ENCODE data around the gene TTLL8. TPM values are rescaled to one million over a fixed set of nuclear protein-coding genes. Genes with fewer than 3 reads are reported as not detected.

Gene TTLL8
- total RNA-seq, 1 donor from 2014 or later, result not detected

- intact Hi-C loops (cut with micrococcal nuclease), result no loop called here
These were observed 25.5 kb upstream of the TTLL8 start for GRCh38 chr22:50083462-50084079.

DNA sequence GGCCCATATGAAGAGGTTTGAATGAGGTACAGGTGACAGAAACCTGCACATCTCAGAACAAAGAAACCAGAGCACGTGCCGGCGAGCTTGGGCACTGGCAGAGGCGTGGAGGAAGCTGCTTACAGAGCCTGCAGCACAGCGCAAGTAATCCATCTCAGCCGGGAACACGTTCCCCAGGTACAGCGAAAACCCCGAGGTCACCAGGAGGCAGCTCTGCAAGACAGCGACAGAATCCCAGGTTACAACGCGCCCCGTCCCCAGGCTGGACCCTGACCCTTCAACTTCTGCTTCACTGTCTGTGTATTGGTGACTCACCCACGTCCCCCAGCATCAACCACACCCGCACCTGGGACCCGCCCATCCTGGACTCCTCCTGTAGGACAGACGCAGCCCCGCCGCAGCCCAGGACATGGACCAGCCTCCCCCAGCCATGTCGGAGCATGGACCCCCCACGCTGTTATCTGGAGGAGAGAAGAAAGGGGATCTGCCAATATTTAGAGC is 24.9 kb upstream of the TTLL8 start:
- intact Hi-C loops (cut with micrococcal nuclease), result no loop called here

DNA sequence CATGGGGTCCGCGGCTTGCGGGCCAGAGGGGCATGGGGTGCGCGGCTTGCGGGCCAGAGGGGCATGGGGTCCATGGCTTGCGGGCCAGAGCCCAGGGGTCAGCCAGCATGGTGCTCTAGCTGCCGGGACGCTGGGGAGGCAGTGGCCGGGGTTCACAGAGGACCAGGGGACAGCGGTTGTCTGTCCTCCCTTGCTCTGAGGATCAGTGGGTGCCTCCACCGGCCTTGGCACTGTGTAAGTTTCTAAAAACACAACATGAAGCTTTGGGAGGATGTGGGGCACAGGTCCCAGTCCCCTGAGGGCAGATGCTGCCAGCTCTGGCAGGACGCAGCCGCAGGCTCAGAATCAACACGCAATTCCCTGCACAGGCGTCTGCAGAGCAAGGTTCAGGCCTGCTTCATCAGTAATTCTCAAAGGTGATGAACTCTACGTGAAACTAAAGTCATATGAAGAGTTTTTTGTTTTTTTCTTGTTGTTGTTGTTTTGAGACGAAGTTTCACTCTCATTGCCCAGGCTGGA is 24.2 kb upstream of the TTLL8 start:
- intact Hi-C loops (cut with micrococcal nuclease), result no loop called here

DNA sequence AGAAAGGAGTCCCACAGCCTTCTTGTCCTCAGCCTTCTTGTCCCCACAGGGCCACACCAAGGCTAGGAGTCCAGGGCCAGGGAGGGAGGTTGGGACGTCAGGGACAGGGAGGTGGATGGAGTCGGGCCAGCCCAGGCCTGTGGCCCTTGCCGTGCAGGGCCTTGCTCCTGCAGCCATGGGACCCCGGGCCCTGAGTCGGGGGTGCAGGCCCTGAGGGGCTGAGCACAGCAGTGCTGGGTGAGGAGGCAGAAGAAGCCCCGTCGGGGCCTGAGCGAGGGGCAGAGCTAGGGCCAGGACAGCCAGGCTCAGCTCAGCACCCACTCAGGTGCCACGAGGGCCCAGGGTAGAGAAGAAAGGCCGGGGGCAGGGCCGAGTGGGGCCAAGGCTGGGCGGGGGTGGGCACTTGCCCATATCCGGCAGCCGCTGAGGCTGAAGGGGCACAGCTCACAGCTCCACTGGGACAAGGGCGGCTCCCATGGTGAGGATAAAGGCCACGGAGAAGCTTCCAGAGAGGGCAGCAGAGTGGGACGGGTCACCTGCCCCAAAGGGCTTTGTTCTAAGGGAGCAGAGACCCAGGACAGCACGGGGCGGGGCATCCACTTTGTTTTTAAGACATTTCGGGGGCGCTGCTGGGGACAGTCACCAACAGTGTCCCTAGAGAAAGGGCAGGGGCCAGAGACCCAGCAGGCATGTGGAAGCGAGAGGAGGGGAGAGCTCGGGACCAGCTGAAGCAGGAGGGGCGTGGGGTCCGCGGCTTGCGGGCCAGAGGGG is 23.5 kb upstream of the TTLL8 start:
- intact Hi-C loops (cut with micrococcal nuclease), result no loop called here

GRCh38 chr22:50080077-50080465 is 22.0 kb upstream of the TTLL8 start:
- intact Hi-C loops (cut with micrococcal nuclease), result no loop called here

GRCh38 chr22:50078761-50079160 is 20.7 kb upstream of the TTLL8 start:
- intact Hi-C loops (cut with micrococcal nuclease), result no loop called here

DNA sequence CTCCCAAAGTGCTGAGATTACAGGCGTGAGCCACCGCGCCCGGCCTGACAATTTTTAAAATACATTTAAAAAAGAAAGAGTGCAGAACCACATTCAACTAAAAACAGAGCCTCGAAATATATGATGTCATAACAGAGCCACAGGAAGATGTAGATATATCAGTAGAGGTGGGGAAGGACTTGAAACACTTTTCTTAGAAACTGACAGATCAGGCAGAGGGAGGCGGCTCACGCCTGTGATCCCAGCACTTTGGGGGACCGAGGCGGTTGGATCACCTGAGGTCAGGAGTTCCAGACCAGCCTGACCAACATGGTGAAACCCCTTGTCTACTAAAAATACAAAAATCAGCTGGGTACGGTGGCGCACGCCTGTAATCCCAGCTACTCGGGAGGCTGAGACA is 20.1 kb upstream of the TTLL8 start:
- intact Hi-C loops (cut with micrococcal nuclease), result no loop called here

GRCh38 chr22:50076646-50077535 is 18.8 kb upstream of the TTLL8 start:
- intact Hi-C loops (cut with micrococcal nuclease), result no loop called here

DNA sequence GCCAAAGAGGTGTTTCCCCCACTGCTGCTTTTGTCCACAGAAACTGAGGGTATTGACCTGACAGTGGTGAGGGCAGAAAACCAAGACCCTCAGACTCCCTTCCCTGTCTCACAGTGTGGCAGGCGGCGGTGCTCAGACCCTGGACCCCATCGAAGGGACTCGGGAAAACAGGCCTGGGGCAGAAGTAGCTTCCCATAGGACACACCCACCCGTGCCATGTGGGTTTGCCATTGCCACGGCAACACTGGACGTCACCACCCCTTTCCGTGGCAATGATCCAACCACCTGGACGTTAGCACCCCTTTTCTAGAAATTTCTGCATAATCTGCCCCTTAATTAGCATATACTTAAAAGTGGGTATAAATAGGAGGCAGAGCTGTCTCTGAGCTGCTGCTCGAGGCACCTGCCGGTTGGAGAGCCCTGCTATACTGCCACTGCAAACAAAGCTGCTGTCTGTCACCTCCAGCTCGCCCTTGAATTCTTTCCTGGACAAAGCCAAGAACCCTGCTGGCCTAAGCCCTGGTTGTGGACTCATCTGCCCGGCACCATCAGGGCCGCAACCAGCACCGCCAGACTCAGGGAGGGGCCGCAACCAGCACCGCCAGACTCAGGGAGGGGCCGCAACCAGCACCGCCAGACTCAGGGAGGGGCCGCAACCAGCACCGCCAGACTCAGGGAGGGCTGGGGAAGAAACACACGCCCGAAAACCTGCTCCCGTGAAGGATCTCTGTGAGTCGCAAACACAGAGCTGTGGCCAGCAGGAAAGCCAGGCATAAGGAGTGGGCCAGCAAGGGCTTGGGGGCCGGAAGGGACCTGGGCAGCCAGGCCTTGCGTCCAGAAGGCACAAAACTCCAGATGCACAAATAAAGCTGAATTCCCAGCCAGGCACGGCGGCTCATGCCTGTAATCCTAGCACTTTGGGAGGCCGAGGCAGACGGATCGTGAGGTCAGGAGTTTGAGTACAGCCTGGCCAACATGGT is 16.7 kb upstream of the TTLL8 start:
- intact Hi-C loops (cut with micrococcal nuclease), result no loop called here

DNA sequence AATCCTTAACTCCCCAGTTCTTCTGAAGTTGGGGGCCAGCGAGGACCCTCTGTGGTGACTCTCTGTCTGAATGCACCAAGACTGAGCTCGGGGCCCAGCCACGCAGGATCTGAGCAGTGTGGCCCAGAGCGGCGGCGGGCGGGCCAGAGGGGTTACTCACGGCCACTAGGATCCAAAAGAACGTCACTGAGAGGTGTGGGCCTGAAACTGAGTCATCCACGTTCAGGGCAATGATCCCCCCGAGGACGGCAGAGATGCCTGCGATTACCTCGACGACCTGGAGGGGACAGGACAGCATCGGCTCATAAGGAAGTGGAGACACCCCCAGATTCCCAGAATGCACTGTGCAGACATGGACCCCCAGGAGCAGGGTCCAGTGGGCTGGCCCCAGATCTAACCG is 16.0 kb upstream of the TTLL8 start:
- intact Hi-C loops (cut with micrococcal nuclease), result no loop called here

DNA sequence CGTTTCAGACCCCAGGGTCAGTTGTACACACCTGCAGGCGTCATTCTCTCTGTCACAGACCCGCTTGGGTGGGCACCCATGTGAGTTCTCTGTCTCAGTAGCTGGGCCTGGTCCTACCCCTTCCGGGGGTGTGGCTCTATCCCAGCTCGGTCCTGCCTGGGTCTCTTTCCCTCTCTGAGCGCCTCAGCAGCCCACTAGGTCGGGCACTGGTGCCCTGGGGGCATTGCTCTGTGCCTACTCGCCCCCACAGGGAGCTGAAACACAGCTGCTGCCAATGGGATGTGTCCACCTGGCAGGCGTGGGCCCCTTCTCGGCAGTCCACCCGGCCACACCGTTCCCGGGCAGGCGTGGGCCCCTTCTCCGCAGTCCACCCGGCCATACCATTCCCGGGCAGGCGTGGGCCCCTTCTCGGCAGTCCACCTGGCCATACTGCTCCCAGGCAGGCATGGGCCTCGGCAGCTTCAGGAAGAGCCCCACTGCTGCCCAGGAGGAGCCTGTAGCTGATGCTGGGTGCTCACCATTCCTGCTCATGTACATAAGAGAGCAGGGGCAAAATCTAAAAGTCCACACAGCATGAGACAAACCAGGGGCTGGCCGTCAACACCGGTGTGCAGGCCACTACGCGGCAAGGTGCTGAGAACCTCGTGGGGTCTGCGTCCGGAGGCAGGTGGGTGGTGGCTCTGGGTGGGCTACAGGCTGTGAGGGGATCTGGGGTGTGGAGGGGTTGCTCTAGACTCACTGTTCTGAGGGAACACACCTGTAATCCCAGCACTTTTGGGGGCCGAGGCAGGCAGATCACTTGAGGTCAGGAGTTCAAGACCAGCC is 14.8 kb upstream of the TTLL8 start:
- intact Hi-C loops (cut with micrococcal nuclease), result no loop called here

DNA sequence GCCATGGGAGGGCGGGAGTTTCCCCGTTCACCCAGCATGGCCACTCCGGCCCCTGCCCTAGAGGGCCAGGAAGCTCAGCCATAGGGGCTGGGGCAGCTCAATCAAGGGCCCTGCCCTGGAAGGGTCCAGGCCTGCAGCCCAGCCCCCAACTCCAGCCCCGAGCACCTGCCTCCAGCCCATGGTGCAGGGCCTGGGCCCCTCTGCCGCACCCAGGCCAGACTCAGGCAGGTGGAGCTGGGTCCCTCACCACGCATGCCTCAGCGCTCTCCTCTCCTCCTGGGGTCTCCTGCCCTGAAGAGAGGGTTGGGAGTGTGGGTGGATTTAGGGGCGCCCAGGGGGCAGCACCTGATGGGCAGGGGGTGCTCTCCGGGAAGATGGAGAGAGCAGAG is 14.1 kb upstream of the TTLL8 start:
- intact Hi-C loops (cut with micrococcal nuclease), result no loop called here

DNA sequence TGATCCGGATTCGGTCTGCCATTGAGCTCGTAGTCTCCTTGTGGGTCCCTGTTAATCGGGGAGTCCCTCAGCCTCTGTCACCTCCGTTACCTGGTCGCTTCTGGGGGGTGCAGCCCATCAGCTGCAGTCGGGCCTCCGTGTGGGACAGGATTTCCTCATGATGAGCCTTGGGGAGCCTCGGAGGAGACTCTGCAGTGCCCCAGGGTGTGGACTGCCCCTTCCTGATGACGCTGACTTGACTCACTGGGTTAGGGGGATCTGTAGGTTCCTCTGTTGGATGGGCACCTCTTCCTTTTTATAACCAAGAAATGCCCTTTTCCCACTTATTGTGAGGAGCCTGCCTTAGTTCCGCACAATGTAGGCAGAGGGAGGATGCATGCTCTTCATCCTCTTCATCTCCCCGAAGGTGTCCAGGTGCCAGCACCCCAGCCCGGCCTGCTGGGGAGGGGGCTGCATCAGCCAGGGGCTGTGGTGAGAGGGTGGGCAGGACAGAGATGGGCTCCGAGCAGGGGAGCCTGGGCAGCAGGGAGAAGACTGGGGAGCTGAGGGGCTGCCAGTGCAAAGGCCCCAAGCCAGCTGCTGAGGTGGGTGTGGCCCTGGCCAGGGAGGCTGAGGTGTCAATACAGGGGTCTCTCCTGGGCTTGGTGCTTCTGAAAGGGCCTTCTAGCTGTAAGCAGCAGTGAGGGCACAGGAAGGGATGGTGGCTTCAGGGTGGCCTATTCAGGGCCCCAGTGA is 13.5 kb upstream of the TTLL8 start:
- intact Hi-C loops (cut with micrococcal nuclease), result no loop called here

GRCh38 chr22:50070366-50070765 is 12.3 kb upstream of the TTLL8 start:
- intact Hi-C loops (cut with micrococcal nuclease), result no loop called here

- intact Hi-C loops (cut with micrococcal nuclease), result no loop called here
These were observed 10.0 kb upstream of the TTLL8 start for GRCh38 chr22:50068096-50068495.

GRCh38 chr22:50067244-50067643 is 9.1 kb upstream of the TTLL8 start:
- intact Hi-C loops (cut with micrococcal nuclease), result no loop called here

DNA sequence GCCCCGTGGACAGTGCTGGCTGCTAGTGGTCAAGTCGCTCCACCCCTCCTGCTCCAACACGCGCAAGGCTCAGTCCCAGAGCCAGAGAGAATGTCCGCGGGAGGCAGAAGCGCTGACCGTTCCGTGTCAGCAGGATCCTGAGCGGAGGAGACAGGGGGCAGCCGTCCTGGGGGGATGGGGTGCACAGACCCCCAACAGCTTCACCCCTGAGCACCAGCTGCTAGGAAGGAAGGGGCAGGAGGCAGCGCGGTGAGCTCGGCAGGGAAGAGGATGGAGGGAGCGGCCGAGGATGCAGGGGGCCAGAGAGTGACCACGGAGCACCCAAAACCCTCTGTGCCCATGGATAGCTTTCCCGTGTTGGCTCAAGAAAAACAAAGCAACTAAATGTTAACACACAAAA is 6.4 kb upstream of the TTLL8 start:
- intact Hi-C loops (cut with micrococcal nuclease), result no loop called here

GRCh38 chr22:50063589-50064393 is 5.7 kb upstream of the TTLL8 start:
- intact Hi-C loops (cut with micrococcal nuclease), result no loop called here

Measured in T-helper 1 cell treated with Interleukin-12 subunit alpha and Interleukin-12 subunit beta and Interleukin-4 antibody, amounts not matched to agents 30 ng/mL and 1 ng/mL, for 36 hours (primary cell).